Bronchial epithelial cell (primary cell): ENCODE data around the gene MTAP. TPM values are rescaled to one million over a fixed set of nuclear protein-coding genes. Genes with fewer than 3 reads are reported as not detected.

ENCODE experiments used
- DNase-seq: peaks from one replicate; pipeline ENCODE4 v3.0.0-alpha.2; 2010; ENCODE audit warnings: low read depth
- FAIRE-seq: peaks from 2 replicates; lab custom pipeline; 2011; peaks lifted over from hg19 to GRCh38; lab: Jason Lieb, UNC
- H3K27me3 ChIP-seq: 2 replicates; pipeline ENCODE4 v1.5.1; 2011; ENCODE audit warnings: low read length; ENCODE audit not compliant: control insufficient read depth, insufficient read depth
- H3K36me3 ChIP-seq: 2 replicates; pipeline ENCODE4 v1.5.1; 2011; ENCODE audit warnings: low read length; ENCODE audit not compliant: control insufficient read depth, insufficient read depth
- H3K4me3 ChIP-seq: 2 replicates; pipeline ENCODE4 v1.5.1; 2011; ENCODE audit warnings: mild to moderate bottlenecking, low read depth, low read length, control low read depth
- total RNA-seq: library from RNA; depleted of rRNA; stranded (reverse); fragments of >200 nt; gene quantifications from 2 replicates; pipeline ENCODE4 v1.2.1, GENCODE V29; 2014
- TF ChIP-seq, protein P1 (sequence below): IDR thresholded peaks from 2 replicates; pipeline ENCODE4 v1.5.1; 2011; ENCODE audit warnings: mild to moderate bottlenecking, moderate library complexity, low read length, control low read depth, inconsistent platforms; ENCODE audit not compliant: insufficient read depth, severe bottlenecking

Gene MTAP
- total RNA-seq, 1 donor from 2014 or later: 44.8 TPM

DNA sequence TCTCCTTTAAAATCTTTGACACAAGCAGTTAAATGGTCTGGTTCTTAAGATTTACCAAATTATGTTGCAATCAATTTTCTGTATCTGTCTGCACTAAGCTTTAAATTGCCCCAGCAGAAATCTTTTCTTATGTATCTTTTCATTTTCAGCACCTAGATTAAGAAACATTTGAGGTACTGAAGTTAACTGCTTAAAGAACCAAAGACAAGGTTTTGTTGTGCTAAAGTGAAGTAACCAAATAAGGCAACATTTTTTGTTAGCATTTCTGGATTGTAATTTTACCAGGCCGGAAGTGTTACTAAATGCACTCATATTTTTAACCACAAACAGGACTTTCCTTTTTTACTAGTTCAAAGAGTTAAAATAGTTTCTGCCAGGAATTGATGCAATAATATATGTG, 24.1 kb upstream of the MTAP start:
- FAIRE-seq (no peak), DNase-seq (peak; percentile 74)
- no peaks in the 10 kb centered on the region for H3K27me3 ChIP-seq
- H3K4me3 ChIP-seq: peak overlapping the region; percentile 4
- TF ChIP-seq, protein P1, sequence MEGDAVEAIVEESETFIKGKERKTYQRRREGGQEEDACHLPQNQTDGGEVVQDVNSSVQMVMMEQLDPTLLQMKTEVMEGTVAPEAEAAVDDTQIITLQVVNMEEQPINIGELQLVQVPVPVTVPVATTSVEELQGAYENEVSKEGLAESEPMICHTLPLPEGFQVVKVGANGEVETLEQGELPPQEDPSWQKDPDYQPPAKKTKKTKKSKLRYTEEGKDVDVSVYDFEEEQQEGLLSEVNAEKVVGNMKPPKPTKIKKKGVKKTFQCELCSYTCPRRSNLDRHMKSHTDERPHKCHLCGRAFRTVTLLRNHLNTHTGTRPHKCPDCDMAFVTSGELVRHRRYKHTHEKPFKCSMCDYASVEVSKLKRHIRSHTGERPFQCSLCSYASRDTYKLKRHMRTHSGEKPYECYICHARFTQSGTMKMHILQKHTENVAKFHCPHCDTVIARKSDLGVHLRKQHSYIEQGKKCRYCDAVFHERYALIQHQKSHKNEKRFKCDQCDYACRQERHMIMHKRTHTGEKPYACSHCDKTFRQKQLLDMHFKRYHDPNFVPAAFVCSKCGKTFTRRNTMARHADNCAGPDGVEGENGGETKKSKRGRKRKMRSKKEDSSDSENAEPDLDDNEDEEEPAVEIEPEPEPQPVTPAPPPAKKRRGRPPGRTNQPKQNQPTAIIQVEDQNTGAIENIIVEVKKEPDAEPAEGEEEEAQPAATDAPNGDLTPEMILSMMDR: no peak
- no peaks in the 10 kb centered on the region for H3K36me3 ChIP-seq

GRCh38 chr9:21779397-21779796, 23.0 kb upstream of the MTAP start:
- TF ChIP-seq, protein P1: no peak

GRCh38 chr9:21781656-21782055, 20.8 kb upstream of the MTAP start:
- H3K36me3 ChIP-seq: no peaks in the 10 kb centered on the region
- DNase-seq (peak; percentile 17), FAIRE-seq (no peak)
- no peaks in the 10 kb centered on the region for H3K27me3 ChIP-seq
- no peak overlapping the region for H3K4me3 ChIP-seq
- TF ChIP-seq, protein P1: no peak

More at GRCh38 chr9:21779397-21779796, 23.0 kb upstream of the MTAP start:
- Histone ChIP-seq H3K4me3 (no peak overlapping the region), H3K36me3 (no peaks in the 10 kb centered on the region), H3K27me3 (no peaks in the 10 kb centered on the region)
- no peak for FAIRE-seq
- DNase-seq: peak; percentile 87

DNA sequence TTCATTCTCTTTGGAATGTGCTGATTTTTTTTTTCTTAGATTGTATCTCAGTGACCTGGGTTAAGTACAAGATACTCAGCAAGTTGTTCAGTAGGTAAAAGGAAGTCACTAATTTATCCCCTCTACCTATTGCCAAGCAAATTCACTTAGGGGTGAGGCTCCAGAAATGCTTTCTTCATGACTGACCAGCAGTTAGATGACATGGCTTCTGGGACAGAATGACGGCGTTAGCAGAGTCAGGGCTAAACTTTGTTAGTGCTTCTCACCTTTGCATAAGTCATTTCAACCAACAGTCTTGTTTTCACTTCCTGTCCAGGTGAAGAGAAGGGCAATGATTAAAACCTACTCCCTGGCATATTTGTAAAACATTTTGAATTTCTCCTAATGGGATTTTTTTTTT, 20.2 kb upstream of the MTAP start:
- Histone ChIP-seq H3K27me3 (no peaks in the 10 kb centered on the region), H3K4me3 (no peak overlapping the region), H3K36me3 (no peaks in the 10 kb centered on the region)
- FAIRE-seq (no peak), DNase-seq (peak; percentile 76)
- TF ChIP-seq, protein P1: no peak

- Histone ChIP-seq H3K36me3 (no peaks in the 10 kb centered on the region), H3K27me3 (no peaks in the 10 kb centered on the region), H3K4me3 (peak overlapping the region; percentile 8)
- TF ChIP-seq, protein P1: no peak
- DNase-seq: peak; percentile 50
- no peak for FAIRE-seq
These were observed 13.7 kb upstream of the MTAP start for GRCh38 chr9:21788752-21789151.

- peak; percentile 92 for DNase-seq
- no peak for FAIRE-seq
- Histone ChIP-seq H3K27me3 (no peaks in the 10 kb centered on the region), H3K36me3 (no peaks in the 10 kb centered on the region), H3K4me3 (peak overlapping the region; percentile 16)
- TF ChIP-seq, protein P1: peak; percentile 43
These were observed 12.8 kb upstream of the MTAP start for GRCh38 chr9:21789541-21790037.
